GM23338 (cell line): ENCODE measurements around the gene HTR1E. TPM values are rescaled to one million over a fixed set of nuclear protein-coding genes. Genes with fewer than 3 reads are reported as not detected.

ENCODE experiments used
- CREB1 ChIP-seq: fragments of 250-450 bp; sonication (Bioruptor Pico); IDR thresholded peaks from 2 replicates; pipeline ENCODE4 v1.5.0; 2020; ENCODE audit warnings: low read depth, mild to moderate bottlenecking, moderate library complexity
- EZH2 ChIP-seq: fragments of 200-600 bp; sonication (generic); IDR thresholded peaks from one replicate; pipeline ENCODE4 v1.8.0; 2017; ENCODE audit warnings: antibody characterized with exemption, mild to moderate bottlenecking, low read depth; ENCODE audit not compliant: unreplicated experiment
- EZH2phosphoT487 ChIP-seq: fragments of 200-600 bp; sonication (generic); IDR thresholded peaks from one replicate; pipeline ENCODE4 v1.8.1; 2018; ENCODE audit warnings: antibody characterized with exemption; ENCODE audit not compliant: unreplicated experiment
- JUNB ChIP-seq: IDR thresholded peaks from one replicate; pipeline ENCODE4 v1.6.1; 2016; ENCODE audit warnings: antibody characterized with exemption; ENCODE audit not compliant: unreplicated experiment
- POLR2AphosphoS5 ChIP-seq: IDR thresholded peaks from 2 replicates; pipeline ENCODE4 v1.6.1; 2016; ENCODE audit warnings: antibody characterized with exemption, low read depth
- REST ChIP-seq: IDR thresholded peaks from one replicate; pipeline ENCODE4 v1.6.1; 2018; ENCODE audit warnings: antibody characterized with exemption; ENCODE audit not compliant: unreplicated experiment
- STAT1 ChIP-seq: IDR thresholded peaks from one replicate; pipeline ENCODE4 v1.6.1; 2016; ENCODE audit warnings: antibody characterized with exemption; ENCODE audit not compliant: unreplicated experiment
- ZNF462 ChIP-seq: fragments of 250-450 bp; sonication (Bioruptor Pico); IDR thresholded peaks from 2 replicates; pipeline ENCODE4 v1.5.0; 2020; ENCODE audit warnings: mild to moderate bottlenecking, moderate library complexity
- polyA plus RNA-seq: library from polyadenylated mRNA; unstranded; fragments of >200 nt; fragmentation: Nextera tagmentation; extraction: Ambion mirVana; gene quantifications from 2 replicates; pipeline ENCODE4 v1.2.1, GENCODE V29; 2016
- total RNA-seq: library from RNA; depleted of rRNA; stranded (reverse); fragments of >200 nt; shearing (Covaris generic); gene quantifications from 2 replicates; pipeline ENCODE4 v1.2.3, GENCODE V29; 2014

The HTR1E gene
- total and polyA plus RNA-seq, 2 experiments from 2014 or later = not detected

GRCh38 chr6:86963352-86963751 is 26.0 kb downstream of the HTR1E start (continued):
- no peak for TF ChIP-seq ZNF462 (CRISPR knock-in tag)
- TF ChIP-seq CREB1 (CRISPR knock-in tag) = no peak
- TF ChIP-seq EZH2phosphoT487 = no peak
- TF ChIP-seq JUNB = no peak
- no peak for TF ChIP-seq REST
- no peak for TF ChIP-seq STAT1
- TF ChIP-seq POLR2AphosphoS5 = no peak
- TF ChIP-seq EZH2 = no peak
